Measurements from ENCODE around the gene TMEM106C. TPM values are rescaled to one million over a fixed set of nuclear protein-coding genes. Genes with fewer than 3 reads are reported as not detected.

Gene TMEM106C
- total and polyA plus RNA-seq, 4 donors, result 16.2 to 57.8 (median 25.2) TPM

Other genes starting within 250 kb of the TMEM106C start
- gene ENDOU, start 238.1 kb upstream of the TMEM106C start, total RNA-seq, result under 1 TPM in 1 of 2 donors, not detected in 1; 0.25 TPM
- gene ENDOU, start 238.1 kb upstream of the TMEM106C start, polyA plus RNA-seq, result not detected
- 1 to 10 TPM; 1.3 to 4.3 TPM for gene RAPGEF3, start 204.7 kb upstream of the TMEM106C start, total RNA-seq
- 1 to 10 TPM; 1.3 to 1.6 TPM for gene RAPGEF3, start 204.7 kb upstream of the TMEM106C start, polyA plus RNA-seq
- gene SLC48A1, start 190.4 kb upstream of the TMEM106C start, total RNA-seq, result 10 to 100 TPM in 1 of 2 donors, 1 to 10 TPM in 1; 6.1 to 15.4 TPM
- 10 to 100 TPM in 1 of 2 donors, 1 to 10 TPM in 1; 8.3 to 10.4 TPM for gene SLC48A1, start 190.4 kb upstream of the TMEM106C start, polyA plus RNA-seq
- gene HDAC7, start 143.7 kb upstream of the TMEM106C start, total RNA-seq, result 10 to 100 TPM in 1 of 2 donors, 1 to 10 TPM in 1; 7.1 to 14.7 TPM
- 1 to 10 TPM; 3.5 to 7.2 TPM for gene HDAC7, start 143.7 kb upstream of the TMEM106C start, polyA plus RNA-seq
- gene VDR, start 58.6 kb upstream of the TMEM106C start, total RNA-seq, result under 1 TPM; 0.25 to 0.42 TPM
- gene VDR, start 58.6 kb upstream of the TMEM106C start, polyA plus RNA-seq, result under 1 TPM; 0.28 to 0.47 TPM
- 100 to 1,000 TPM in 1 of 2 donors, not detected in 1; 321 TPM for gene COL2A1, start 40.9 kb downstream of the TMEM106C start, total RNA-seq
- gene COL2A1, start 40.9 kb downstream of the TMEM106C start, polyA plus RNA-seq, result not detected
- 10 to 100 TPM in 1 of 2 donors, 1 to 10 TPM in 1; 6.4 to 11.7 TPM for gene SENP1, start 142.5 kb downstream of the TMEM106C start, total RNA-seq
- gene SENP1, start 142.5 kb downstream of the TMEM106C start, polyA plus RNA-seq, result 1 to 10 TPM; 1.4 to 2.1 TPM
- gene PFKM, start 155.8 kb downstream of the TMEM106C start, total RNA-seq, result 10 to 100 TPM in 1 of 2 donors, 1 to 10 TPM in 1; 6.4 to 23.9 TPM
- 1 to 10 TPM; 4.5 to 5.2 TPM for gene PFKM, start 155.8 kb downstream of the TMEM106C start, polyA plus RNA-seq
- 10 to 100 TPM; 17.0 to 17.7 TPM for gene ASB8, start 193.9 kb downstream of the TMEM106C start, total RNA-seq
- 10 to 100 TPM; 18.6 to 23.5 TPM for gene ASB8, start 193.9 kb downstream of the TMEM106C start, polyA plus RNA-seq
- under 1 TPM in 1 of 2 donors, not detected in 1; 0.08 TPM for gene CCDC184, start 220.0 kb downstream of the TMEM106C start, total RNA-seq
- gene CCDC184, start 220.0 kb downstream of the TMEM106C start, polyA plus RNA-seq, result under 1 TPM; 0.07 to 0.13 TPM
- not detected for gene OR10AD1, start 239.7 kb downstream of the TMEM106C start, total RNA-seq
- not detected for gene OR10AD1, start 239.7 kb downstream of the TMEM106C start, polyA plus RNA-seq

All from liver (tissue), 4 donors.